HepG2 (cell line): Measurements from ENCODE around the gene BCAS3. TPM values are rescaled to one million over a fixed set of nuclear protein-coding genes. Genes with fewer than 3 reads are reported as not detected.

Experiments used
- EHMT2 ChIP-seq: fragments of 200-600 bp; sonication (generic); IDR thresholded peaks from 2 replicates; pipeline ENCODE4 v1.7.0; 2017; ENCODE audit warnings: antibody characterized with exemption, low read depth, low read length, borderline replicate concordance
- MLXIP ChIP-seq: sonication (generic); formaldehyde crosslinking; IDR thresholded peaks from 2 replicates; pipeline ENCODE4 v1.9.0; 2021; ENCODE audit warnings: missing genetic modification reagents, borderline replicate concordance
- PHF20 ChIP-seq: sonication (generic); formaldehyde crosslinking; IDR thresholded peaks from 2 replicates; pipeline ENCODE4 v1.5.0; 2020; ENCODE audit warnings: mild to moderate bottlenecking, missing genetic modification reagents
- SMYD3 ChIP-seq: sonication (generic); formaldehyde crosslinking; IDR thresholded peaks from 2 replicates; pipeline ENCODE4 v1.8.1; 2023; ENCODE audit warnings: mild to moderate bottlenecking, missing genetic modification reagents
- ZFP41 ChIP-seq: sonication (generic); formaldehyde crosslinking; IDR thresholded peaks from 2 replicates; pipeline ENCODE4 v1.4.0; 2020; ENCODE audit warnings: mild to moderate bottlenecking, missing genetic modification reagents, borderline replicate concordance
- ZFP62 ChIP-seq: sonication (generic); formaldehyde crosslinking; IDR thresholded peaks from 2 replicates; pipeline ENCODE4 v1.4.0; 2020; ENCODE audit warnings: missing genetic modification reagents
- ZNF280D ChIP-seq: sonication (generic); formaldehyde crosslinking; IDR thresholded peaks from 2 replicates; pipeline ENCODE4 v1.5.1; 2020; ENCODE audit warnings: mild to moderate bottlenecking, missing genetic modification reagents
- ZNF367 ChIP-seq: sonication (generic); formaldehyde crosslinking; IDR thresholded peaks from 2 replicates; pipeline ENCODE4 v1.4.0; 2020; ENCODE audit warnings: missing genetic modification reagents, borderline replicate concordance
- polyA plus RNA-seq, 8 experiments: library from polyadenylated mRNA; depleted of rRNA in 3 of 8; stranded (reverse) in 7 of 8; unstranded in 1 of 8; fragments of >200 nt; fragmentation: Illumina TruSeq in 4 of 8; extraction: Trizol in 4 of 8; gene quantifications; 2 replicates each; pipeline versions ENCODE4 v1.2.1 to v1.2.3, GENCODE V29; 2011 to 2016; ENCODE audit warnings: low read depth in 4 of 8, missing spikeins in 1 of 8, mixed read lengths in 1 of 8; ENCODE audit not compliant: insufficient read depth in 1 of 8
- total RNA-seq, 5 experiments: library from RNA; depleted of rRNA; stranded (reverse); fragments of >200 nt; fragmentation: Illumina TruSeq; extraction: Trizol; gene quantifications; 2 replicates each; pipeline ENCODE4 v1.2.3, GENCODE V29; 2016; ENCODE audit warnings: low read depth in 1 of 5
- TF ChIP-seq, protein P1 (sequence below): sonication (generic); formaldehyde crosslinking; IDR thresholded peaks from 2 replicates; pipeline ENCODE4 v1.4.0; 2020; ENCODE audit warnings: missing genetic modification reagents
- TF ChIP-seq, protein P2 (sequence below): sonication (generic); formaldehyde crosslinking; IDR thresholded peaks from 2 replicates; pipeline ENCODE4 v1.5.1; 2020; ENCODE audit warnings: mild to moderate bottlenecking, missing genetic modification reagents, borderline replicate concordance

Gene BCAS3
- total and polyA plus RNA-seq, 2 of the 13 experiments (the other 11 are each of a cell fraction or from before 2014, with no cell fraction given): 10.7 to 11.2 TPM

GRCh38 chr17:61416540-61417363, 739.1 kb downstream of the BCAS3 start (continued):
- no peak for TF ChIP-seq EHMT2
- no peak for TF ChIP-seq ZNF280D (CRISPR knock-in tag)
- TF ChIP-seq SMYD3 (CRISPR knock-in tag): no peak; the same call in 1 of the 2 replicates
- no peak for TF ChIP-seq PHF20
- 0 out of 2 replicates have a peak, but pooled peaks have one; percentile 19 for TF ChIP-seq ZFP41 (CRISPR knock-in tag)
- no peak for TF ChIP-seq ZFP62 (CRISPR knock-in tag)
- TF ChIP-seq, protein P1, sequence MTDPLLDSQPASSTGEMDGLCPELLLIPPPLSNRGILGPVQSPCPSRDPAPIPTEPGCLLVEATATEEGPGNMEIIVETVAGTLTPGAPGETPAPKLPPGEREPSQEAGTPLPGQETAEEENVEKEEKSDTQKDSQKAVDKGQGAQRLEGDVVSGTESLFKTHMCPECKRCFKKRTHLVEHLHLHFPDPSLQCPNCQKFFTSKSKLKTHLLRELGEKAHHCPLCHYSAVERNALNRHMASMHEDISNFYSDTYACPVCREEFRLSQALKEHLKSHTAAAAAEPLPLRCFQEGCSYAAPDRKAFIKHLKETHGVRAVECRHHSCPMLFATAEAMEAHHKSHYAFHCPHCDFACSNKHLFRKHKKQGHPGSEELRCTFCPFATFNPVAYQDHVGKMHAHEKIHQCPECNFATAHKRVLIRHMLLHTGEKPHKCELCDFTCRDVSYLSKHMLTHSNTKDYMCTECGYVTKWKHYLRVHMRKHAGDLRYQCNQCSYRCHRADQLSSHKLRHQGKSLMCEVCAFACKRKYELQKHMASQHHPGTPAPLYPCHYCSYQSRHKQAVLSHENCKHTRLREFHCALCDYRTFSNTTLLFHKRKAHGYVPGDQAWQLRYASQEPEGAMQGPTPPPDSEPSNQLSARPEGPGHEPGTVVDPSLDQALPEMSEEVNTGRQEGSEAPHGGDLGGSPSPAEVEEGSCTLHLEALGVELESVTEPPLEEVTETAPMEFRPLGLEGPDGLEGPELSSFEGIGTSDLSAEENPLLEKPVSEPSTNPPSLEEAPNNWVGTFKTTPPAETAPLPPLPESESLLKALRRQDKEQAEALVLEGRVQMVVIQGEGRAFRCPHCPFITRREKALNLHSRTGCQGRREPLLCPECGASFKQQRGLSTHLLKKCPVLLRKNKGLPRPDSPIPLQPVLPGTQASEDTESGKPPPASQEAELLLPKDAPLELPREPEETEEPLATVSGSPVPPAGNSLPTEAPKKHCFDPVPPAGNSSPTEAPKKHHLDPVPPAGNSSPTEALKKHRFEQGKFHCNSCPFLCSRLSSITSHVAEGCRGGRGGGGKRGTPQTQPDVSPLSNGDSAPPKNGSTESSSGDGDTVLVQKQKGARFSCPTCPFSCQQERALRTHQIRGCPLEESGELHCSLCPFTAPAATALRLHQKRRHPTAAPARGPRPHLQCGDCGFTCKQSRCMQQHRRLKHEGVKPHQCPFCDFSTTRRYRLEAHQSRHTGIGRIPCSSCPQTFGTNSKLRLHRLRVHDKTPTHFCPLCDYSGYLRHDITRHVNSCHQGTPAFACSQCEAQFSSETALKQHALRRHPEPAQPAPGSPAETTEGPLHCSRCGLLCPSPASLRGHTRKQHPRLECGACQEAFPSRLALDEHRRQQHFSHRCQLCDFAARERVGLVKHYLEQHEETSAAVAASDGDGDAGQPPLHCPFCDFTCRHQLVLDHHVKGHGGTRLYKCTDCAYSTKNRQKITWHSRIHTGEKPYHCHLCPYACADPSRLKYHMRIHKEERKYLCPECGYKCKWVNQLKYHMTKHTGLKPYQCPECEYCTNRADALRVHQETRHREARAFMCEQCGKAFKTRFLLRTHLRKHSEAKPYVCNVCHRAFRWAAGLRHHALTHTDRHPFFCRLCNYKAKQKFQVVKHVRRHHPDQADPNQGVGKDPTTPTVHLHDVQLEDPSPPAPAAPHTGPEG: peak; percentile 73
- TF ChIP-seq, protein P2, sequence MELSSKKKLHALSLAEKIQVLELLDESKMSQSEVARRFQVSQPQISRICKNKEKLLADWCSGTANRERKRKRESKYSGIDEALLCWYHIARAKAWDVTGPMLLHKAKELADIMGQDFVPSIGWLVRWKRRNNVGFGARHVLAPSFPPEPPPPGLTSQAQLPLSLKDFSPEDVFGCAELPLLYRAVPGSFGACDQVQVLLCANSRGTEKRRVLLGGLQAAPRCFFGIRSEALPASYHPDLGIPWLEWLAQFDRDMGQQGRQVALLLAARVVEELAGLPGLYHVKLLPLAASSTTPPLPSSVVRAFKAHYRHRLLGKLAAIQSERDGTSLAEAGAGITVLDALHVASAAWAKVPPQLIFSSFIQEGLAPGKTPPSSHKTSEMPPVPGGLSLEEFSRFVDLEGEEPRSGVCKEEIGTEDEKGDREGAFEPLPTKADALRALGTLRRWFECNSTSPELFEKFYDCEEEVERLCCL (CRISPR knock-in tag): no peak
- no peak for TF ChIP-seq MLXIP (CRISPR knock-in tag)
- no peak for TF ChIP-seq ZNF367
